HG03280 (cell line): ENCODE results near the gene POU3F2.

Experiments used
- ATAC-seq: cut with Tn5 transposase; IDR thresholded peaks from one replicate; pipeline ENCODE4 v1.9.1; 2021; ENCODE audit warnings: mild to moderate bottlenecking, moderate library complexity; ENCODE audit not compliant: unreplicated experiment

The POU3F2 gene

DNA sequence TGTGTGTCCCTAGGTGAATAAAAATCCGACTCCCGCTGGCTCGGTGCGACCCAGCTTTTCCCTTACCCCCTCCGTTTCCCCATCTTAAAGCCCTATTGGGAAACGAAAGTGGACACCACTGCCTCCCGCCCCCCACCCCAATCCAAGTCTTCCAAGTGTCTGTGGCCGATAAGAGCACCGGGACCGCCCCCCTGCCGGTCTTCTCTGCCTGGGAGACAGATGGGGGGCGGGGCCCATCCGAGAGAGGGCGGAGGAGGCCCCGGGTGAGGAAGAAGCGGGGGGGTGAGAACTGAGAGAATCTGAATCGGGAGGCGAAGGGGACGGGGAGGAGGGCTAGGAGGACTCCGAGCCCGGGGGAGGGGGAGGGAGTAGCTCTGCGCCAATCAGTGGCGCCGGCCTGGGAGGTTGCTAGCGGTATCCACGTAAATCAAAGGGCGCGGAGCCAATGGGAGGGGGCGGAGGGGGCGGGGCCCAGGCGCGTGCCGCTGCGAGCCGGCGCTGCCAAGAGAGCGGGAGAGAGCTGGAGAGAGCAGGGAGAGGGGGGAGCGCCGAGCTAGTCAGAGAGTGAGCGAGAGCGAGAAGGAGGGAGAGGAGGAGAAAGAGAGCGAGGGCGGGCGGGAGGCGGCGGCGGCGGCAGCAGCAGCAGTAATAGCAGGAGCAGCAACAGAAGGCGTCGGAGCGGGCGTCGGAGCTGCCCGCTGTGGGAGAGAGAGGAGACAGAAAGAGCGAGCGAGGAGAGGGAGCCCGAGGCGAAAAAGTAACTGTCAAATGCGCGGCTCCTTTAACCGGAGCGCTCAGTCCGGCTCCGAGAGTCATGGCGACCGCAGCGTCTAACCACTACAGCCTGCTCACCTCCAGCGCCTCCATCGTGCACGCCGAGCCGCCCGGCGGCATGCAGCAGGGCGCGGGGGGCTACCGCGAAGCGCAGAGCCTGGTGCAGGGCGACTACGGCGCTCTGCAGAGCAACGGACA lies at the start of gene POU3F2:
TSS of gene POU3F2 (plus strand) at position 515 of the 972 bp plus-strand sequence. CDS start at position 815, 300 bp downstream.
- peak; percentile 72 for ATAC-seq

DNA sequence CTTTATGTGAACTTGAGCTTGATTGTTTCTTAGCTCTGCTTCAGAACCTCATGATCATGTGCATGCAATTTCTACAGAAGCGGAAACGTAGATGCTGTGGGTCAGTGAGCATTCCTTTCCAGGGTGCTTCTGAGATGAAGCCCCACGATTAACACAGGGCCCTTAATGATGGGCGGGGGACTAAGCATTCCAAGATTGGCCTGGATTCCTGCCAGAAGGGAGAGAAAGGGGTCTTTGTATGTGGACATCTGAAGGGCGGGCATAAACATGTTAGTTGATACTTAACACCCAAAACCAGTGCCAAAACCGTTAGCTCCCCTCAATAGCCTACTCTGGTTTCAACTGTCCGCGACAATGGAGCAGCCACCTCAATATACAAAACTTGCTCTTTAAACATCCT lies 46.9 kb upstream of the POU3F2 start:
- no peak for ATAC-seq

DNA sequence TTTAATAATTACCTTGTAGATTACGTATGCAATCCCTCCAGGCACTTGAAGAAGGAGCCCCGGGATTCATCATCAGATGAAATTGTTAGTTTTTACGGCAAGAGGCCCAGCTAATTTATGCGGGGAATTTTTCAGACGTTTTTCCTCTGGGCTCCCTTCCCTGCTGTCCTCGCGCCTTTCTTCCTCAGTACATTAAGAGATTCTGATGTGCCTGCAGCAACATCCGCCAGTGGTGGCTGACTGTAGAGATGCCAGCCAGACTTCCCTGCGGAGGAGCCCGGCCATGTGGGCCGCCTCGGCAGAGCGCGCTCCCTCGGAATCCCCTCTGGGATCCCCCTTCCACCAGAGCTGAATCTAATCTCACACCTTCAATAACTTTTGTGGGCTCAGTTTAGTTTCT lies 46.4 kb upstream of the POU3F2 start:
- no peak for ATAC-seq

DNA sequence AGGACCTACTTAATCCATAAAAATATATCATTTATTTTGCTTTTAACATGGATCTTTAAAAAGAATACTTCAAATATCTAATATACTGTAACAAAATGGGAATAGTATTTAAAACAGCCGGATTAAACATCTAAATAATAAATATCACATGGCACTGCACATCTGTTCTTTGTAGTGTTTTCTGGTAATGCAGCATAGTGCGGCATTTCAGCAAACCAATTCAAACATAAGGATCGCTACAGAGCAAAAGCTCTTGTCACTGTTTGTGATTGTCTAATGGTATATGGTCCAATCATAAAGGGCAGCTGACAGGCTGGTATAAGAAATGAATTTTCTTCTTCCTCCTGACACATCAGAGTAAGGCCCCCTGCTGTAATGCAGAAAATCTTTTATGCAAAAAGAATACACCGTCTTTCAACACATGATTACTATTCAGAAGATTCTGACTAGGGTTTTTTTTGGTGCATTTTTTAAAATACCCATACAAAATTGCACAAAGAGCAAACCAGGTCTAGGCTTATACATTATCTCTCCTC lies 40.0 kb upstream of the POU3F2 start:
- ATAC-seq, result no peak

DNA sequence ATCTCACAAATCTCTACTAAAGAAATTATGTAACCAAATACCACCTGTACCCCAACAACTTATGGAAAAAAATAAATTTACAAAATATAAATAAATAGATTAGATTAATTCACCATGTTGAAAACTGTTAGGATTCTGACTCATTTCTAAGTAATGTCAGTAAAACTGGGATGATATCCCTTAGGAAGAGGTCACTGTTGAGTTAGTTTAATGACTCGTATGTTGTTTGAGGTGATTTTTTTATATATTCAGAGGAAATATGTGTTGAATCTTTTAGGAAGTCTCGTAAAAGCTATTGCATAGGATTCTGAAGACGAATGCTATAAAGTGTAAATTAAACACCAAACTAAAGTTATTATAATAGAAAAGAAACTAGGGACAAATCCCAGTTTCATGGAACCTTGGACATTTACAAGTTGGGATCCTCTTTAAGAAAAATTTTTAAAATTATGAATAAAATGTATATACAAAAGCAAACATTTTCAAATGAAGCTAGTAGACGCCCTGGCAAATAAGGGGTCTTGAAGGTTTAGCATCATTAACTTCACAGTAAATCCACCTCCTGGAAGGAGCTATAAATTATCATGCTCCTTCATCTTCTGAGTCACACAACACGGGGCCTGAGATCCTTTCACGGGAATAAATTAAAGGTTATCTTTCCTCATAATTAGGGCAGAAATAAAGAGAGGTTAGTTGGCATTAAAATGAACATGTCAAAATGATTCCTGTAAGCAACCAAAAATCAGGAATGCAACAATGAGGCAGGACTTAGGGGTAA lies 37.0 kb upstream of the POU3F2 start:
- no peak for ATAC-seq

DNA sequence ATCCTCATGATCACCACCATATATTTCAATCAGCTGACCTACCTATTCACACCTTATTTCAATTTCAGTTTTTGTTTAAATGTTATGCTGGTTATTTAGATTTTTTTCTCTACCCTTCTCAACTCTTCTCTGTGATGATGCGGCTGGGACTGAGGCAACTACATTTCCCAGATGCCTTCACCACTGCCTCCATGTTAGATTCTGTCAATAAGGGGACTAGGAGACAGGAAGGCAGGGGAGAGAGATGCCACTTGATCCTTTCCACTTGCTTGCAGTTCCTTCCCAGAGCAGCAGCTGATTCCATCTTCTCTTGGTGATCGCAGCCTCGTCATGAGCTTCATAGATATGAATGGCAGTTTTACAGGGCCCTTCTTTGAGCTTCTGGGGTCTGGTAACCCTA lies 33.5 kb upstream of the POU3F2 start:
- no peak for ATAC-seq

DNA sequence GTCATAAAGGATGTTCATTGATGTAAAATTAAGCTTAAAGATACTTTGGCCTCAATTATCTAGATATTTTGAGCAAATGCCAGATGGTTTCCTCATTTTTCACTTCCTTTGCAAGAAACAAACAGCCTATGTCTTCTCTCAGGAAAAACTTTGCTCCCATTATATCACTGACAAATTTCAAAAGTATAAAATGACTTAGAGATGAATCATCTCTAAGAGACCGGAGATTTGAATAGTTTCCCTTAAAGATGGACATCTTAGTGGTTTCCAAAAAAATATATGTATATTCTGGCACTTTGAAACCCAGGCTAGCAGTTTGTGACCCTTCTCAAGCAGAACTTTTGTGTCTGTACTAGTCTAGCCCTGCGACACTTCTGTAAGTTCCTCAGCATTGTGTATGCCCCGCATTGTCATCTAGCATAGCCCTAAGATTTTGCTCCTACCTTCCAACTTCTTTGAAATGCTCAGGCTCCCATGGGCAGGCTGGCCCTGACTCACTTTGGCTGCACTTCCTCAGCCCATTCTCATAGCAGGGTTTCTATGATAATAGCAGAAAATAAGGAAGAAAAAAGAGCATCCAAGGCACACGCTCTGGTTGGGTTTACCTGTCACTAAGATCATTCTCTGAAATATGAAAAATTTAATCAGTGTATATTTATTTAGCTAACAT lies 25.7 kb upstream of the POU3F2 start:
- no peak for ATAC-seq

DNA sequence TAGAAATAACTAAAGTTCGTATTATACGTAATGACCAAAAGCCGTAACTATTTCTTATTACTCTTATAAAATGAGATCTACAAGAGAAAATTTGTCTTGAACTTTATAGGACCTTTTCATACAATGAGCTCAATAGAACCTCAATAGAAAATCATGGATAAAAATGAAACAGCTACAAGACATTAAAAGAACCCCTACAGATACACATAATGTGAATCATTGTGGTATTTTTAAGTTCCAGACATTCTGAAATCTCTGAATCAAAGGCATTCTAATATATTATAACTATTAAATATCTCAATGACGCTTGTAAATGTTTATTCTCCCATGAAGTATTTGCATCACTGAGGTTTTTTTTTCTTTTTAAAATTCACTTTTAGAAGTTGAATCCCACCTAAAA lies 22.2 kb upstream of the POU3F2 start:
- no peak for ATAC-seq

DNA sequence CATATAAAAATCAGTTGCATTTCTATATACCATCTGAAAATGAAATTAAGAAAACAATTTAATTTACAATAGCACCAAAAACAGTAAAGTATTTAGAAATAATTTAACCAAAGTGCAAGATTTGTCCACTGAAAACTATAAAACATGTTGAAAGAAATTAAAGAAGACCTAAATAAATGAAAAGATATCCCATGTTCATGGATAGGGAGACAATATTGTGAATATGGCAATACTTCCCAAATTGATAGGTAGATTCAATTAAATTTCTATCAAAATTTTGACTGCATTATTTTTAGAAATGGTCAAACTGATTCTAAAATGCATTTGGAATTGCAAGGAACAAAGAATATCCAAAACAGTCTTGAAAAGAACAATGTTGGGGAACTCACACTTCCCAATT lies 17.6 kb upstream of the POU3F2 start:
- ATAC-seq, result no peak

DNA sequence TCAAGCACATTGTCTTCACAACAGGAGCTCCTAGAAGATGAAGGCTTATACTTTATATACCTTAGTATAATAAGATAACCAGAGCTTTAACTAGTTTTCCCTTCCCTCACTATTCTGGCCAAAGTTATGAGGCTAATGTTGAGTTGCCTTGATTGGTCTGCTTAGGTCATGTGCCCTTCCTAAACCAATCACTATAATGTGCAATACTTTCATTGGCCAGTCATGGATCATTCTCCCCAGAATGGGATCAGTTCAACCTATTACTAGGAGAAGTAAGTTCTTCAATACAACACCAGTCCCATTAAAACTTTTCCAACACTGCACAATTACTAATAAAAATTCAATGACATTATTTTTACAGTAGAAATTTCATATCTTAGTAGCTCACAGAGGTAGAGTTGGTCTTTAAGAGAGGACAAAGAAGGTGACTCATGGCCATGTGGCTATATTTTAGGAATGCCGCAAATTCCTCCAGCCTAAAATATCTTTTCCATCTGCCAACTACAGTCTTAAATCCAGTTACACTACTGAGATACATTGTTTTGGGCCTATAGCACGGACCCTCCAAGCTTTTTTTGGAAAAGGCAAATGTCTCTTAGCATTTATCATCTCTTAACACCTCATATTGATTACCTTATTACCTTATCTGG lies 12.5 kb upstream of the POU3F2 start:
- ATAC-seq, result no peak

DNA sequence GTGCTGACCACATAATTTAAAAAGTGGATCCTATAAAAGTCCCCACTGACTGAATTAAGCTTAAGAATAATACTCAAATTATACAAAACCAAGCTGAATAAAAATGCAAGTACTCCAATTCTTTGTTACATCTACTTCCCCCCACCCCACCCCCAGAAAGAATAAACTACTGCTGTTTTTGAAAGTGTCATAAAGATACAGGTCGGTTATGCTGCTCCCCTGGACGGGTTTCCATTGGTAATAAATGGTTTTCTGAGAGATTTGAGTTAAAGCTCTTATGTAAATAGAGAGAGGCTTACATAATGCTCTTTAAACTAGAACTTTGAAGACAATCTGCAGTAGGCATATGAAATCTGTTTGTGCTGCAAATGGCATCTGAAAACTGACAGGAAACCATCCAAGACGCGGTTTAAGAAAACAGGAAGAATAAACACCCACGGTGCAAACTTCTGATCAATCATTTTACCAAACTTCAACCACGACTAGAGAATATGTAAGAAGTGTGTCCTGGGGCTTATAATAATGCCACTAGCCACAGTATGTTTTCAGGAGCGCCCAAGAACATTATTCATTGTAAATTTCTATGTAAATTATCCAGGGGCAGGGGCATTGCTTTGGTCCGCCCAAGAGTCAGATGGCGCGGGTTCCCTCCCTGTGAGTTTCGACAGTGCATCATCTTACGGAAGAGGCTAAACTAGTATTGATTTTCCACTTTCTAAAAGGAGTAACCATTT lies 10.8 kb upstream of the POU3F2 start:
- no peak for ATAC-seq

DNA sequence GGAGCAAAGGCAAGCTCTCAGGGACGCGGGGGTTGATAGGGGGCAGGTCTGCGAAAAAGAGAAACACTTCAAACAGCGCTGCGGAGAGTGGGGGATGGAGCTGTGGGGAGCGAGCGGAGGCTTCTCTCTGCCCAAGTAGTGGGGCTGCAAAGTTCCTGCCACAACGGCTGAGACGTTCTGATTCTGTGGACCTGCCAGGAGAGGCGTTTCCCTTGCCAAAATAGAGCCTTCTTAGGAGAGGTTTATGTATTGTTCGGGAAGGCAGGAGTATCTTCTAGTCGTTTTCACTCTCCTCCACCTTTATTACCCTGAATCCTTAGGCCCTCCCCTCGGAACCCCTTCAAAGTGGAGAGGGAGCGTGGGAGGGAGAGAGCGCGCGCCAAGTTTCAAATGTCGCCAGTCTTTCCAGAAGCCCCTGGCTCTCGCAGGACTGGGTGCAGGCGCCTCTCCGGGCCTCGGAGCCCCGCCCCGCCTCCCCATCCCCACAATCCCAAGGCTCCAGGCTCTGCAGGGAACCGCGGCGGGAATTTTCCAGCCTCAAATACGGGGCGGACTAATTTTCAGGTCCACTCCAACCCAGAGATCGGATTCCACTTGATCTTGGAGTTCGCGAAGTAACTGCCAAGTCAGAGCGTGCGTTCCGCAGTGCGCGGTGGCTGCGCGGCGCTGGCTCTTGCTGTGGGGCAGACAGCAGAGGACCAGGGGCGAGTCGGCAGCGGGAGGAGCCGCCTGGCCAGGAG lies 10.0 kb upstream of the POU3F2 start:
- no peak for ATAC-seq

DNA sequence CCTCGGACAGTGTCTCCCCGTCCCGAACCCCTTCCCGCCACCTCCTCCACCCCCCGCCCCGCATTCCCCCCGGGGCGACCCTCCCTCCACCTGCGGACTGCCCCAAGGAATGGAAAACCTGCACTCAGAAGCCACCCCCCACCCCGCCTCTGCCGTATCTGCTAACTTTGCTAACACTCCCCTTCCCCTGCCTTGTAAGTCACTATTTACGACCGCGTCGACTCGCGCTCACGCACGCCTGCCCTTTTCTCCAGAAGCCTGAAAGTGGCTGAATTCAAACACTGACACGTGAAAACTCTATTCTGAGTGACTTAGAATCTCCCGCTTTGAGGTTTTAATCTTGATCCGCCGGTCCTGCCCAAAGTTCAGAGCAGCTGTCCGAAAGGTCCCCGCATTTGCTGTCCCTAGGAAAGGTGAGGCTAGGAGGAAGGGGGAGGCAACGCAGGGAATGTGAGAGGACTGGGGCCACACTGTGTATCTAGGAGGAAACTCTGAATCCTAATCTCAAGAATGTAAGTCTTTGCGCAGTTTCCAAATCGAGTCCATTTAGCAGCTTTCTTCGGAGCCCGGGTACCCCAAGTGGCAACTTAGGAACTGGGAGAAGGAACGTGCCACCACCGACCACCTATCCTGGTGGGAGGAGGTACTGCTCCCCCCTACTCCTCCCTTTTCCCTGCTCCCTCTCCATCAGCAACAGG lies 9.3 kb upstream of the POU3F2 start:
- no peak for ATAC-seq

DNA sequence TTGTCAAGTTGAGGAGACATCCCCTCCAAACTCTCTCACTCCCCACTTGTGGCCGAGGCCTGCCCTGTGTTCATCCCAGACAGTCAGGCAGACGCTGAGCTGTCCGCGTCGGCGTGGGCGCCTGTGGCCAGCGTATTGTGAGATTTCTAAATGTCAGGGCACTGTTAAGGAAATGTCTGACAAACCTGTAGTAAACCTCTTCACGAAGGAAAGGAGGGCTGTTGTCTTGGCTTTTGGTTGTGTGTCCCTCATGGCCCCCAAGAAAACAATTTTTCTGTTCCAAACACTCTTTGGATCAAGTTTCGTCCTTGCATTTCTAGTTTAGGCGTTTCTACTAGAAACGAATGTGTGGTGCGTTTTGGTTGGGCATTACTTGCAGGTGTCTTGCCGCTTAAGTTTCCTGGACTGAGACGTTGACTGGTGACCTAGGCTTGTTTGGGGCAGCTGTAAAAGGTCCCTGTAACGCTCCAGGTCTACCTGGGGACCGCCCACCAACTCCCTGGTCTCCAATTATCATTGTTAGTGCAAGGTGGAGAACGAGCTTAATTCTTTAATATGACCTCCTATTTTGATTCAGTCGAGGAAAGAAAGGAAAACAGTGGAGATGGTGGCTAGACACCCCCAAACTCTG lies 8.7 kb upstream of the POU3F2 start:
- no peak for ATAC-seq

DNA sequence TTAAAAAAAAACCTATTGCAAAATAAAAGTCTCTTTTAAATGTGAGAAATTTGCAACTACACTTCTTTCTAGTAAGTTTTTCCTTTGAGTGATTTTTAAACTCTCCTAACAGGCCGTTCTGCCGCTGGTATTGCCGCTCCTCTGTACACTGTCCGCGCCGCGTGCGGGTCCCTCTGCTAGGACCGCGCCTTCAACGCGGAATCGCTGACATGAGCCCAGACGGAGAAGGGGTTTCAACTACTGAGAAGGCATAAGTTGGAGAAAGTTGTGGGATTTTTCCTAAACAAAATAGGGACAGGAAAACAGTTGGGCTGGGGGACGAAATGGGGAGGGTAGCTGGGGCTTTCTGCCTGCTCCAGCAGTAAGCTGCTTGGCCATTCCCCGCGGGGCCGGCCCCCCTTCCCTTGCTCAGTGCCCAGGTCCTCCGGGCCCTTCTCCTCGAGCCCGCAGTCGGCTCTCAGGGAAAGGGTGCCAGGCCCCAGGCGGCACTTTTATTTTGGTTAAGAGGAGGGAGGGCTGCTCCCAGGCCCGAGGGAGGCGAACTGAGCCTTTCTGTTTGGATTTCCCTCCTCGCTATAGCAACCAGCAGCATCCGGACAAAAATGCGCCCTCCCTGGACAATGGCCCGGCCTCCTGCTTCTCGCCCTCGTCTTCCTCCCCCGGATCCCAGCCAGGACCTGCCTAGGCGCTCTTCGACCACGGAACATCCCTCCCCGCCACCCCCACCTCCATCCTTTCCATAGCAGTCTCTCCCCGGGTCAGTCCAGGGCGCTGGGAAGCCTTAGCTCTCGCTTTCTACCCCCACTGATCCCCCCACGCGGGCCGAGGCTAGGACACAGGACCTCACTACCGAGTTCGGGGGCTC lies 6.8 kb upstream of the POU3F2 start:
- ATAC-seq, result no peak

DNA sequence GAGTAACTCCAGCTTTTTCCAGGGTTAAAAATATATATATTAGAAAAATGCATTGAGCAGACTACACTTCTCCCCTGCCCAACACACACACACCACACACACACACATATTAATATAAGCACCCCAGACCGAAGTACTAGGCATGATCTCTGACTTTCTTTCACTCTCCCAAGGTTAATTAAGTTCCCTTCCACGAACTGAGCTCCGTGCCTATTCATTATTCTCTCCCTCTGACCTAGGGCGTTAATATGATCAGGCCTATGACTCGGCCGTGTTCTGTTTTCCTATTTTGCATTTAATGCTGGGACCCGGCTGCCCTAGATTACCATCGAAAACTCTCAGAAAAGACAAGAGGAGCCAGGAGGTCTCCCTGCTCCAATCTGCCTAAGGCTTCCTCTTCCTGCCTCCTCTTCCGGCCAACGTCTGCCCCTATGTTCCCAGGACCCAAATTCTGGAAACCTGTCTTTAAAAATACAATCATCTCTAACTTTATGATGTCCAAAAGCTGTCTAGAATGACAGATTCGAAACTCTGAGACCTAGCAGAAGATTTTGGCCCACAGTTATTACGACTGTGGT lies 6.1 kb upstream of the POU3F2 start:
- ATAC-seq, result no peak

DNA sequence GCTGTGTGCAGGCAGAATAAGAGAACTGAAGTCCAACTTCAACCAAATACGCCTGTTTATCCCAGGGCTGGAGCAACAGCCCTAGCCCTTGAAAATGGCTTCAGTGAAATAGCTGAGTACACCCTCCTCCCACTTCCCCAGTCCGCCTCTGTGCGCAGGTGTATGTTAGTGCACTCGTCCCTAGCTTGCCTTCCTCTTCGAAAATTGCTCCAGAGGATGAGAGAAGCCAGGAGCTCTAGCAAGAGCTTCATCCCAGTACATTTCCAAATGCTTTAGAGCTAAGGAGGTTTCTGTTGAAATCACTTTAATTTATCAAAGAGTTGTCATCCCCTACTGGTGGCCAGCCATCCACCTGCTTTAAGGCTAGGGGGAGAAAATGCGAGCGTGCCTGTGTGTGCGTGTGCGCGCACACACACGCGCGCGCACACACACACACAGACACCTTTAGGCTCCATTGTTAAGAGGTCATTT lies 5.4 kb upstream of the POU3F2 start:
- no peak for ATAC-seq
